ENCODE measurements around the gene DYRK2. TPM values are rescaled to one million over a fixed set of nuclear protein-coding genes. Genes with fewer than 3 reads are reported as not detected.

DYRK2 gene
- total and polyA plus RNA-seq, 8 donors, result 2.6 to 25.8 (median 12.2) TPM

DNA sequence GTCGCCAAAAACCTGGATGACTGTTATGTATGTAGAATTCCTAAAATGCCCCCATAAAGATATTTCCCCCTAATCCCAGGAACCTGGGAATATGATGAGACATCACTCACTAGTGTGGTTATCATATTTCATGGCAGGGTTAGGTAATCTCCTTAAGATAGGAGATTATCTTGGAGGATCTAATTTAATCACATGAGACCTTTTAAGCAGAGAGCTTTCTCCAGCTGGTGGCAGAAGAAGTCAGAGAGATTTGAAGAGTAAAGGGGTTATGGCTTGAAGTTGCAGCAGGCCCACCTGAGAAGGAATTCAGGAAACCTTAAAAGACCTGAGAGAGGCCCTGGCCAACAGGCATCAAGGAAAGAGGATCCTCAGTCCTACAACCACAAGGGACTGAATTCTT is 53.6 kb downstream of the DYRK2 start:
- no peak for ATAC-seq
- WGBS, 2 donors, result 96 to 98% methylated on average over 1 of the region's 1 CpG
- no peak for FAIRE-seq
- no peaks in the 10 kb centered on the region for H3K36me3 ChIP-seq
- no peaks in the 10 kb centered on the region for H3K9me3 ChIP-seq
- H3K27ac ChIP-seq, result no peak overlapping the region
- intact Hi-C loops (cut with DNase I), result no loop called here
- no peaks in the 10 kb centered on the region for H3K27me3 ChIP-seq
- no peaks in the 10 kb centered on the region for H3K4me1 ChIP-seq
- DNase-seq, result no peak
- H3K4me3 ChIP-seq, result no peak overlapping the region
- TF ChIP-seq, protein P1, sequence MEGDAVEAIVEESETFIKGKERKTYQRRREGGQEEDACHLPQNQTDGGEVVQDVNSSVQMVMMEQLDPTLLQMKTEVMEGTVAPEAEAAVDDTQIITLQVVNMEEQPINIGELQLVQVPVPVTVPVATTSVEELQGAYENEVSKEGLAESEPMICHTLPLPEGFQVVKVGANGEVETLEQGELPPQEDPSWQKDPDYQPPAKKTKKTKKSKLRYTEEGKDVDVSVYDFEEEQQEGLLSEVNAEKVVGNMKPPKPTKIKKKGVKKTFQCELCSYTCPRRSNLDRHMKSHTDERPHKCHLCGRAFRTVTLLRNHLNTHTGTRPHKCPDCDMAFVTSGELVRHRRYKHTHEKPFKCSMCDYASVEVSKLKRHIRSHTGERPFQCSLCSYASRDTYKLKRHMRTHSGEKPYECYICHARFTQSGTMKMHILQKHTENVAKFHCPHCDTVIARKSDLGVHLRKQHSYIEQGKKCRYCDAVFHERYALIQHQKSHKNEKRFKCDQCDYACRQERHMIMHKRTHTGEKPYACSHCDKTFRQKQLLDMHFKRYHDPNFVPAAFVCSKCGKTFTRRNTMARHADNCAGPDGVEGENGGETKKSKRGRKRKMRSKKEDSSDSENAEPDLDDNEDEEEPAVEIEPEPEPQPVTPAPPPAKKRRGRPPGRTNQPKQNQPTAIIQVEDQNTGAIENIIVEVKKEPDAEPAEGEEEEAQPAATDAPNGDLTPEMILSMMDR (IDR thresholded peaks at IDR 0.05), result no peak

DNA sequence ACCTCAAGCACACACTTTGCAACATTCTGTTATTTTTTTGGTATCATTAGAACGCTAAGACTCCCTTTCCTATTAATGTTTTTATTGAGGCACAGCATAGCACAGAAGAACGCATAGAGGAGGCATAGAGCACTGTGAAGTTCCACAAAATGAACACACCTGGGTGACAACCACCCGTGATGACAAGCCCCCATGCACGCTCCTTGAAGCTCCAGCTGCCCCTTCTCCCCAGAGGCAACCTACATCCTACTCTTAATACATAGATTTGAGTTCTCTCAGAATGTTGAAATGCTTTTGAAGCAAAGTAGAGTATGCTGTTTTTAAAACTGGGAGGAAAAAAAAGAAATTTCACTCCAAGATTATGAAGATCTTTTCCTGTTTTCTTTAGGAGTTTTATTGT is 55.5 kb downstream of the DYRK2 start:
- no peak for DNase-seq
- TF ChIP-seq, protein P1 (IDR thresholded peaks at IDR 0.05), result no peak
- H3K9me3 ChIP-seq, result no peaks in the 10 kb centered on the region
- no peak for ATAC-seq
- no peaks in the 10 kb centered on the region for H3K36me3 ChIP-seq
- WGBS, 2 donors, result 88 to 97% methylated on average over 4 of the region's 4 CpGs
- peaks cover 0 to 3% (median 0%) of the 10 kb centered on the region in 3 donors for H3K4me1 ChIP-seq
- intact Hi-C loops (cut with DNase I), result no loop called here
- H3K4me3 ChIP-seq, result no peak overlapping the region
- H3K27me3 ChIP-seq, result no peaks in the 10 kb centered on the region
- FAIRE-seq, result no peak
- H3K27ac ChIP-seq, result no peak overlapping the region

DNA sequence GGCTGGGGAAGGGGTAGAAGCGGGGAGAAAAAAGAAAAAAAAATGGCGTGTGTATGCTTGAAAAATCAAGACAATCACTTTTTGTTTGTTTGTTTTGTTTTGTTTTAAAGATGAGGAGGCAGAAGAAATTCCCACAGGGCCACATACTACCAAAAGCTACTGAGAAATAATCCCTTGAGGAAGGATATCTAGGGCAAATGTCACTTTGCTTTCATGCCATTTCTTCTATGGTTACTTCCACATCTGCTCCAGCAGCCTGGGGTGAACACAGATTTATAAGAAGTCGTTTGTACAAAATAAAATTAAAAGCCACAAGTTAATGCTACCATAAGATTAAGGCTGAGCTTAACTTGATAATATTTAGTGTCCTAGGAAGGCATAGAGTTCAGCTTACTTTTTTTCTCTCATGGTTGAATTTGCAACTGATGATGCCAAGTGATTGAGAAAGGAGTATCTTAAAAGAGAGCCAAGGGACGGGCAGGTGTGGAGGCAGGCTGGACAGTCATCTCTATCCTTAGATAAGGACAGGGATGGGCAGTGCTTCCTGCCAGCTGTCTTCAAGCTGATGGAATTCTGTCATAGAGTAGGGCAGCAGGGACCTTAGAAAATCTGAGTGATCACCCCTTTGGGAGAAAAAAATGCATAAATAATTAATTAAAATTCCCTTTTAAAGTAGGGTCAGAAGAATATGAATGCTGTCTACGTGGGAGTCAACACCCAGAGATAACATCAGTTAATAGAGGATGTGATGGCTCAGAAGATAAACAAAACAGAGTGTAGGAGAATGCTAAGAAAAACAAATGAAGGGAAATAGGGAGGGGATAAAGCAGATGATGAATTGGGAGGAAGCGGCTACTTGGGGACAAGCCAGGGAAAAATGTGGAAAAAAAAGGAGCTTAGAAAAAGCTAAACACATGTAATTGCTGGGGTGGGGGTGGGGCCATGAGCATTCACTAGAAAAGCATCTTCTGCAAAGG is 57.1 kb downstream of the DYRK2 start:
- WGBS, 2 donors, result 71 to 74% methylated on average over 6 of the region's 6 CpGs
- no peaks in the 10 kb centered on the region for H3K9me3 ChIP-seq
- no peaks in the 10 kb centered on the region for H3K36me3 ChIP-seq
- no peak for DNase-seq
- FAIRE-seq, result no peak
- peaks cover 0 to 13% (median under 1%) of the 10 kb centered on the region in 3 donors for H3K4me1 ChIP-seq
- H3K27ac ChIP-seq, result no peak overlapping the region
- no peak for ATAC-seq
- no peaks in the 10 kb centered on the region for H3K27me3 ChIP-seq
- intact Hi-C loops (cut with DNase I), result no loop called here
- TF ChIP-seq, protein P1 (IDR thresholded peaks at IDR 0.05), result no peak
- H3K4me3 ChIP-seq, result no peak overlapping the region

DNA sequence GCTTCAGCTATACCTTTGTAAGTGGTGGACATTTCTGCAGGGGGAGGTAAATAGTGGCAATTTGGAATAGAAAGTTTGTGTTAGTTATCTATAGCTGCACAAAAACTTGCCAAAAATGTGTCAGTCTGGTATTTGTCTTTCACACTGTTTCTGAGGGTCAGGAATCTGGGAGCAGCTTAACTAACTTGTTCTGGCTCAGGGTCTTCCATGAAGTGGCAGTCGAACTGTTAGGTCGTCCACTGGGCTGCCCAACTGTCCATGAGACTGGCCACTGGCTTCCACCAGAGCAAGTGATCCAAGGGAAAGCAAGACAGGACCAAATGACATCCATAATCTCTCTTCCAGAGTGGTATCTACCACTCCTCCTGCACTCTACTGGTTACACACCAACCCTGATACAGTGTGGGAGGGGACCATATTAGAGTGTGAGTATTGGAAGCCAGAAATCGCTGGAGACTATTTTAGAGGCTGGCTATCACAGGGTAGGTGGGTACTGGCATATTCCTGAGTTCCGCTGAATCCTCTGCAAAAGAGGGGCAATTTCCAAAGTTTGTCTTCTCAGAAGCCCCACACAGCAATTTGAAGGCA is 60.9 kb downstream of the DYRK2 start:
- ATAC-seq (peak in 2 of 4 donors; percentile 4 to 7), FAIRE-seq (no peak), DNase-seq (no peak)
- H3K4me3 ChIP-seq, result no peak overlapping the region
- intact Hi-C loops (cut with DNase I), result no loop called here
- 56 to 59% methylated on average over 4 of the region's 4 CpGs for WGBS, 2 donors
- peaks cover 0 to 18% (median 5%) of the 10 kb centered on the region in 3 donors for H3K4me1 ChIP-seq
- no peaks in the 10 kb centered on the region for H3K36me3 ChIP-seq
- no peak overlapping the region for H3K27ac ChIP-seq
- H3K9me3 ChIP-seq, result no peaks in the 10 kb centered on the region
- H3K27me3 ChIP-seq, result no peaks in the 10 kb centered on the region
- TF ChIP-seq, protein P1 (IDR thresholded peaks at IDR 0.05), result no peak
